Hematopoietic multipotent progenitor cell treated with erythropoietin and hydrocortisone succinate and interleukin-3 and kit ligand, for 4 days (in vitro differentiated cells): ENCODE results near the gene GSTM5.
"Not testable (repeated sequence)": the region's sequence is repeated elsewhere in the genome, so short reads cannot be mapped to it uniquely, and the experiment has no call there.

Source experiments
- DNase-seq: peaks from one replicate; pipeline ENCODE4 v3.0.0-alpha.2; 2015

The GSTM5 gene

DNA sequence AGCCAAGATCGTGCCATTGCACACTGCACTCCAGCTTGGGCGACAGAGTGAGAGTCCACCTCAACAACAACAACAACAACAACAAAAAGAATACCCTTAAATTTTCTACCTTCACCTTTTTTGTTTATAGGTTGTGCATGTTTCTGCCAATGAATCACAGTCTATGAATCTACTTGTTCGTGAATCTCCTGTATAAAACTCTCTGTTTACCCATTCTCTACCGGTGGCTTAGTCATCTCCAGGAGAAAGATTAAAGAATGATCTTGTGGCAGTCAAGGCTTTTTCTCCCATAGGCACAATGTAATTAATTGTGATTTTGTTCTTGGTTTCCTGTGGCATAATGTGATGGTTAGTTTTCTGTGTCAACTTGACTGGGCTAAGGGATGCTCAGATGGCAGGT, 14.2 kb upstream of the GSTM5 start:
- DNase-seq, result not testable (repeated sequence)

DNA sequence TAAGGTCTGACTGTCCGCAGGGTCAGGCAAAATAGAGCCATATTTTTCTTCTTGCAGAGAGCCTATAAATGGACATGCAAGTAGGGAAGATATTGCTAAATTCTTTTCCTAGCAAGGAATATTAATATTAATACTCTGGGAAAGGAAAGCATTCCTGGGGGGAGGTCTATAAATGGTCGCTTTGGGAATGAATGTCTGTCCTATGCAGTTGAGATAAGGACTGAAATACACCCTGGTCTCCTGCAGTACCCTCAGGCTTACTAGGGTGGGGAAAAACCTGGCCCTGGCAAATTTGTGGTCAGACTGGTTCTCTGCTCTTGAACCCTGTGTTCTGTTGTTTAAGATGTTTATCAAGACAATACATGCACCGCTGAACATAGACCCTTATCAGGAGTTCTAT, 9.1 kb upstream of the GSTM5 start:
- not testable (repeated sequence) for DNase-seq

DNA sequence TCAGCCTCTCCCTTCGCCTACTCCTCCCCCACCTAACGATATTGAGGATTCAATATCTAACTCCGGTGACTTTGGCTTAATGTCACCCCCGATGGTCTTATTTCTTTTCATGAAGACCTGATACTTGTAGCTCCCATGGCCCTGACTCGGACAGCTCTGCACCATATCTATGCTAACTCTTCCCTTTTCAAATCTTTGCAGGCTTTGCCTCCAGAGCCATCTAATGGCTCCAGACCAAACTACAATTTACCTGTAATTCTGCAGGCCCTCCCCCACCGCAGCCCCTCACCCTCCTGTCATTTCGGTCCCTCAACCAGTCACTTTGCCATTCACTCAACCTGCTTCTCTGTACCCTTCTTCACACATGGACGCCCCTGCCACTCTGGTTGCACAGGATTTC, 7.9 kb upstream of the GSTM5 start:
- no peak for DNase-seq

DNA sequence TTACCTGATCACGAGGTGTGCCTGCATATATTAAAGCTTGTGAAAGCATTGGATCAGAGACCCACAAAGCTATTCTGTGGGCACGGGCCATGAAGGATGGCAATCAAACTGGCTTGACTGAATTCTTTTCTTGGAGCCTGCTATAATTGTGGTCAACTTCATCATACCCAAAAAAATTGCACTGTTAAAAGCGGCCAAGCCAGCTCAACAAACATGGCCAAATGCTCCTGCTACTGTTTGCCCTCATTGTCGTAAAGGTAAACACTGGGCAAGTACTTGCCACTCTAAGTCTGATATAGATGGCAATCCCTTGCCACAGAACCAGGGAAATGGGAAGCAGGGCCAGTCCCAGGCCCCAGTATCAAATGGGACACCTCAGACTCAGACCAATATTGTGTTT, 6.6 kb upstream of the GSTM5 start:
- DNase-seq, result no peak

DNA sequence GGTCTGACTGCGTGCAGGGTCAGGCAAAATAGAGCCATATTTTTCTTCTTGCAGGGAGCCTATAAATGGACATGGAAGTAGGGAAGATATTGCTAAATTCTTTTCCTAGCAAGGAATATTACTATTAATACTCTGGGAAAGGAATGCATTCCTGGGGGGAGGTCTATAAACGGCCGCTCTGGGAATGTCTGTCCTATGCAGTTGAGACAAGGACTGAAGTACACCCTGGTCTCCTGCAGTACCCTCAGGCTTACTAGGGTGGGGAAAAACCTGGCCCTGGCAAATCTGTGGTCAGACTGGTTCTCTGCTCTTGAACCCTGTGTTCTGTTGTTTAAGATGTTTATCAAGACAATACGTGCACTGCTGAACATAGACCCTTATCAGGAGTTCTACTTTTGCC, 3.1 kb upstream of the GSTM5 start:
- not testable (repeated sequence) for DNase-seq

DNA sequence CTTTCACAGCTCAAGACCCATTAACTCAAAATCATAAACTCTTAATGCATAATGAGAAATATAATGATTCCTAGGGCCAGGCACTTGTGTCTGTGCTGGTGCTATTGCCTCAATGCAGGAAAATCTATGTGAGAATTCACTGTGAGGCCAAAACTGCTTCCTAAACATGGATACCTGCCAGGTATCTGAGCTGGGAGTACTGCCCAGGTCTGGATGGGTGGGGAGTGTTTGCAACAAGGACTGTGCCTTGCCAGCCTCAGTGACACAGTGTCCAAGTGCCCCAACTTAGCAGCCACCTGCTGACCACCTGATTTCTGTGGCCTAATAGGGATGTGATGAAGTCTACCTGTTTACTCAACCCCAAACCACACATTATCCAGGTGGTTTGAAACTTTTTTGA, 2.2 kb upstream of the GSTM5 start:
- DNase-seq, result not testable (repeated sequence)

DNA sequence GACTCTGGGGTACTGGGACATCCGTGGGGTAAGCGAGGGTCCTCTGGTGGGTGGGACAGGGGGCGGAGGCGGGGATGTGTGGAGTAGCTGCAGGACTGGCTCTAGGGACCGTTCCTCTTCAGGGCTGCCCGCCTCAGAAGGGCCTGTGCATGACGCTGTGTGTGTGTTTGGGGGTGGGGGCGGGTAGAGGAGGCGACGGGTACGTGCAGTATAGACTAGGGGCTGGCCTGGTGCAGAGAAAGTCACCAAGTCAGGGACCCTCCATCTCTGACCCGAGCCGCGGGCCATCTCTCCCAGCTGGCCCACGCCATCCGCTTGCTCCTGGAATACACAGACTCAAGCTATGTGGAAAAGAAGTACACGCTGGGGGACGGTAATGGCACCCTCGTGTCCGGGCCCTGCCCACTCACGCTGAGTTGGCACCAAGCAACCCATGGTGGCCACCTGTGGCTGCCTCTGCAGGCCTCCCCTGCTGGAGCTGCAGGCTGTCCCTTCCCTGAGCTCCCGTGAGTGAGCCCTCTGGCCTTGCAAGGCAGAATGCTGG, 342 bp downstream of the GSTM5 start:
- no peak for DNase-seq

DNA sequence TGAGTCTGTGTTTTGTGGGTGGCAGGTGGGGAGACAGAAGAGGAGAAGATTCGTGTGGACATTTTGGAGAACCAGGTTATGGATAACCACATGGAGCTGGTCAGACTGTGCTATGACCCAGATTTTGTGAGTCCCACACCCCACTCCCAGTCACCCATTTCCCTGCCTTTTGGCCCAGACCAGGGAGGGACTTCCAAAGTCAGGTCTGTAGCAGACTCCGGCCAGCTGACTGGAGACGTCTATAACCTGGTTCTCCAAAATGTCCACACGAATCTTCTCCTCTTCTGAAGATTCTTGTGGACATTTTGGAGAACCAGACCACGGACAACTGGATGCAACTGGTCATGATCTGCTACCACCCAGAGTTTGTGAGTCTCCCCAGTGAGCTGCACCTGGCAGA, 1.6 kb downstream of the GSTM5 start:
- no peak for DNase-seq

DNA sequence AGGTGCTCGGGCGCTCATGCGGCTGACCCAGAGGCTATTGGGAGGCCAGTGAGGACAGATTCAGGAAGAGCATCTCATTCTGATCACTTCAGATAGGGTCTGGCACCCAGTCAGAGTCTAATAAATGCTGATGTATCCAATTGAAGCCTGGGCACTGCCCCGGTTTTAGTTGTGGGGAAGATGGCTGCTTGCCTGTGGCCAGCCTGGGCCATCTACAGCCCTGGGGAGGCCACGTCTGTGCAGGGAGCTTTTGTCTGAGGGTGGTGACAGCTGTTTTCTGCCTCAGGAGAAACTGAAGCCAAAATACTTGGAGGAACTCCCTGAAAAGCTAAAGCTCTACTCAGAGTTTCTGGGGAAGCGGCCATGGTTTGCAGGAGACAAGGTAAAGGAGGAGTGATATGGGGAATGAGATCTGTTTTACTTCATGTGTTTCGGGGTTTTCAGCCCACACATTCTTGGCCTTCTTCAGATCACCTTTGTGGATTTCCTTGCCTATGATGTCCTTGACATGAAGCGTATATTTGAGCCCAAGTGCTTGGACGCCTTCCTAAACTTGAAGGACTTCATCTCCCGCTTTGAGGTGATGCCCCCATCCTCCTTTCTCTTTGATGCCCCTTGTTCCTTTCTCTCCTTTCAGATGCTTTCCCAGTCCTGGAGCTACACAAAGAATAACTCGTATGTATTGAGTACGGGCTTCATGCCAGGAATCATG, 2.8 kb downstream of the GSTM5 start:
- no peak for DNase-seq

DNA sequence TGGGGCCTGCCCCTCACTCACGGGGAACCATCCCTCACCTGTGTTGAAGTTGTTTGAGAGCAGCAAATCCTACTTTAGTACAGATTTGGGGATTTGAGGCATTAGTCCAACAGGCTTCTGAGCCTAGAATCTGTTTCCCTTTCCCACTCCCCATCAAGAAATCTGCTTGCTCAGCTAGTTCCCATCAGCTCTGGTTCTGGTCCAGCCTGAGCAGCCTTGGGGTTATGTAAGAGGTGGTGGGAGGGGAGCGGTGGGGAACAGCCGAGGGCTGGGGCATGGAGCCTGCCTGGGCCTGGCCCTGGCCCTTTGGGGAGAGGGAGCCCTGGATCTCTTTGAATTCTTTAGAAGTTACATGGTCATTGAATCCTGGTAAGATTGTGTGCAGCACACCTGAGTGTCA, 4.1 kb downstream of the GSTM5 start:
- no peak for DNase-seq

DNA sequence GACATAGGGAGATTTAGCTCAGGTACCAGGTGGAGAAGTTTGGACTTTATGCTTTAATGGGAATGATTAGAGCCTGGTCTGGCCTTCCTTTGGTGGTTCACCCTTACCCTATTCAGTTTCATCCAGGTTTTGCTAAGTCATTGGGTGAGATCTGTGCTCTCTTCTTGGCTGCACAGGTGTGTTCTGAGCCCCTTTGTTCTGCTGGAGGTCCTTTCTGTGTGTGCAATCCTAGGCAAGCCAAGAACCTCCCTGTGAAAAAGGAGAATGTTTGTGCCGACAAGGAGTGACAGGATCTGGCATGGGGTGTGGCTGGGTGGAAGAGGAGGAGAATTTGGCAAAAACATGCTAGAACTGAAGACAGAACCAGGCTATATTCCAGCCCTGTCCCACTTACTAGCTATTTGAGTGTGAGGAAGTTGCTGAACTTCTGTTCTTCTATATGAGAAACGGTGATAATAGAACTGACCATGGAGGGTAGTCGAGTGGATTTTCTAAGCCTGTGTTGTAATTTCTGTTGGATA, 4.6 kb downstream of the GSTM5 start:
- no peak for DNase-seq

DNA sequence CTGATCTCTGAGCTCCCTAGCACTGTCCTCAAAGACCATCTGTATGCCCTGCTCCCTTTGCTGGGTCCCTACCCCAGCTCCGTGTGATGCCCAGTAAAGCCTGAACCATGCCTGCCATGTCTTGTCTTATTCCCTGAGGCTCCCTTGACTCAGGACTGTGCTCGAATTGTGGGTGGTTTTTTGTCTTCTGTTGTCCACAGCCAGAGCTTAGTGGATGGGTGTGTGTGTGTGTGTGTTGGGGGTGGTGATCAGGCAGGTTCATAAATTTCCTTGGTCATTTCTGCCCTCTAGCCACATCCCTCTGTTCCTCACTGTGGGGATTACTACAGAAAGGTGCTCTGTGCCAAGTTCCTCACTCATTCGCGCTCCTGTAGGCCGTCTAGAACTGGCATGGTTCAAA, 5.7 kb downstream of the GSTM5 start:
- no peak for DNase-seq

DNA sequence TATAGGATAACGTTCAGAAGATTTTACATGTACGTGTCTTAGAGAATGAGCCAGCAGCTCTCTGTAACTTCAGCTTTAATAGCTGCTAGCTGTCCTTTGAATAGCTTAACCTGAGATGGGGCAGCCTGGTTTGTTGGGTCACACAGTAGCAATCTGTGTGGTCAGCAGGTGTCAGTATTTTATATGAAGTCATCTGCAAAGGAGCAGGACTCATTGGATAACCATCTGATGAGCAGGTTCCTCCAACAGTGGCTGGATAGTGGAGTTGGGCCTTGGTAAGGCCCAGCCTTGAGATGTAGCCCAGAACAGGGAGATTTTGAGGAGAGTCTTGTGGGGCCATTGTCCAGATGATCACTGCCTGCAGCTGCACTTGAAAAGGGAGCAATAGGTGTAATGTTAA, 6.4 kb downstream of the GSTM5 start:
- peak; percentile 37 for DNase-seq

DNA sequence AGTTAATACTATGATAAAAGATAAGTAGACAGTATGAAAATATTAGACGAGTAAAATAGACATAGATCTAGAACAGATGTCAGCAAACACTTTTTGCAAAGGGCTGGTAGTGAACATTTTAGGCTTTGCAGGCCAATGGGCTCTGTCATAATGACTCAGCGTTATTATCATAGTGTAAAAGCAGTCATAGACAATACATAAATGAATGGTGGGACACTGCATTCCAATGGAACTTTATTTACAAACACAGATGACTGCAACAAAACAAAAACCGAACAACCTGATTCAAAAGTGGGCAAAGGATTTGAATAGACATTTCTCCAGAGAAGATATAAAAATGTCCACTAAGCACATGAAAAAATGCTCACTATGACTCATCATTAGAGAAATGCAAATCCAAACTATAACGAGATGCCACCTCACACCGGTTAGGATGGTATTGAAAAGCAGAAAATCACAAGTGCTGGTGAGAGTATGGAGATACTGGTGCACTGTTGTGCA, 7.3 kb downstream of the GSTM5 start:
- DNase-seq, result peak; percentile 69

DNA sequence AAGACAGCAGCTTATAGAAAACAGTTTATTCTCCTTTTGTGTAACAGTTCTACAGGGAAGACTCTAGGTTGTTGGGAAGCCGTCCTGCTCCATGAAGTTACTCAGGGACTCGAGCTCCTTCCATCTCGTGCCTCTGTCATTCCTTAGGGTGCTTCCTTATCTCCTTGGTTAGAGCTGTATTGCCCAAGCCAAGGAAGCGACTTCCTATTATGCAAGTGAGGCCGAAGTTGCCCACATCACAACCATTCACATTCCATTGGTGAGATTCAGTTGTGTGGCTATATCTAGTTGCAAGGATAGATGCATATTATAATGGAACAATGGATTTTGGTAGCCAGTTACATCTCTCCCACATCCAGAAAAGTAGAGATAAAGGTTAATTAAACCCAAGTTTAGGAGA, 9.0 kb downstream of the GSTM5 start:
- no peak for DNase-seq

DNA sequence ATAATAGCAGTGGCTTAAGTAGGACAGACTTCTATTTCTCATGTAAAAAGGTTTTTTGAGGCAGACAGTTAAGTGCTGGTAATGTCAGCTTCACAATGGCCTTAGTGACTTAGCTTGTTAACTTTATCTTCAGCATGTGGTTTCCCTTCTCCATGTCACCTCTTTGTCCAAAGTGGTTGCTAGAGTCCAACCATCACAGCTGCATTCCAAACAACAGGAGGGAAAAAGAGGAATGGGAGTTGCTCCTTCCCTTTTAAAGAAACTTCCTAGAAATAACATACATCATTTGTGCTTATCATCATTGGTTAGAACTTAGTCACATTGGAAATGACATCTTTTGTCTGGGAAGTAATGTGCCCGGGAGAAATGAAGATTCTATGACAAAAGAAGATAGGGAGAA, 9.9 kb downstream of the GSTM5 start:
- DNase-seq, result no peak

DNA sequence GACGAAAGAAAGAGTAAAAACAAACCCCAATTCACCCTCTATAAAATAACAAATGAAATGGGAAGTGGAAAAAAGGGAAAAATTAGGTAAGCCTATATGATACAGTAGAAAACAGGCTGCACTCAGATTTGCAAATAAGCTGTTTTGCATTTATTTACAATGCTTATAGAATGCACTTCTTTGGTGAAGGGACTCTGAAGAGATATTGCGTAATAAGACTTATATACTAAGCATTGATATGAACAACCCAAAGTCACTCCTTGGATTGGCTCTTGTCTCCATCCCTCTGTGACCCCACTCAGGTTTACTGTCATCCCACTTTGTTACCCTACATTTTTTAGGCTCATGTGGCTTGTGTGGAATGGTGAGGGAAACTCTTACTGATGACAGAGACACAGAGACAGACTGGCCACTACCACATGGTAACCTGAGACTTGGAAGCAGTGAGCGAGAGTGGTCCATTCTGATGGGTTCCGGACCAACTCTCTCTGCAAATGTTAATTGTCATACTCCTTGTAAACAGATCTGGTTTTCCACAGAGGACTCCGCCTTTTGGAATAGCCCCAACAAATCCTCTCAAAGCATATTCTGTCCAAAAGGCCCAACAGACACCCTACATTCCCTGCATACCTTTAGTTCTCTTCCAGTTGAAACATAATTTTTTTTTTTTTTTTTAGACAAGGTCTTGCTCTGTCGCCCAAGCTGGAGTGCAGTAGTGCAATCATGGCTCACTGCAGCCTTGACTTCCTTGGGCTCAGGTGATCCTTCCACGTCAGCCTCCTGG, 11.0 kb downstream of the GSTM5 start:
- DNase-seq, result no peak

DNA sequence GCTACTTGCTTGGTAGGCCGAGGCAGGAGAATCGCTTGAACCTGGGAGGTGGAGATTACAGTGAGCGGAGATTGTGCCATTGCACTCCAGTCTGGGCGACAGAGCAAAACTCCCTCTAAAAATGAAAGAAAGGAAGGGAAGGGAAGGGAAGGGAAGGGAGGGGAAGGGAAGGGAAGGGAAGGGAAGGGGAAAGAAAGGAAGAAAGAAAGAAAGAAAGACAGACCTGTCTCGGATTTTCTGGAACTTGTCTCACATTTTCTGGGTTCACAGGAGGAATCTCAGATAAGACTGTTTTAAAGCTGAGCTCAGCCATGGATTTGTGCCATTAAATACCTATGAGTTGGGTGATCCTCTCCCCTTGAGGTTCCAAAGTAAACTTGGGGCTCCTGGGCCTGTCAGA, 12.9 kb downstream of the GSTM5 start:
- no peak for DNase-seq

DNA sequence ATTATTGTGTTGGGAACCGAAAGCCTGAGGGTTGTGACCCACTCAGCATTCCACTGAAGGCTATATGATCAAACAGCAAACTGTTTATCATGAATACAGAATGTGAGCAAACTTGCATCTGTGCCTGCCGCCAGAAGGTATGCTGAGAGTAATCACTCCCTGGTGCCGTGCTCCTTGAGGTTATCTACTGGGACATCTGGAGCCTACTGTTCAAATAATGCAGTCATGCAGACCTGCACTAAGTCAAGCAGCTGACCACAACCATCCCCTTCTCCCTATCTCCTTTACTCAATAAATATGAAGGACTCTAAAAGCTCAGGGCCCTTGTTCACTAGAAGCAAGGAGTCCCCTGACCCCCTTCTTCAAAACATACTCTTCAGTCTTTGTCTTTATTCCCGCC, 13.5 kb downstream of the GSTM5 start:
- peak; percentile 68 for DNase-seq

DNA sequence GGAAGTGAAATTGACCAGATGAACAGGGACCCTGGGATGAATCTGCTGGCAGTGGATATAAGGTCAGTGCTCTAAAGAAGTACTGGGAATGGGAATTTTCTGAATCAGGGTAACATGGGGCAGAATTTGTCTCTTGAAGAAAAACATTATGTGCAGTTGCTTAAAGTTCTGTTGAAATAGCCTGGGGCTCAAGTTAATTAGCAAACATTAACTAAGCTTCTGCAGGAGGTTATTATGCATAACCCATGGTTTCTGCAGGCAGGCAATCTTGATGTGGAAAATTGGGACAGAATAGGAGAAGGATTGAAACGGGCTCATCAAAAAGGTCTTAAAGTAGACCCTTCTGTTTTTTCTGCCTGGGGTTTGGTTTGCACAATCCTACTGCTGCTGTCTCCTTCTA, 14.0 kb downstream of the GSTM5 start:
- no peak for DNase-seq

DNA sequence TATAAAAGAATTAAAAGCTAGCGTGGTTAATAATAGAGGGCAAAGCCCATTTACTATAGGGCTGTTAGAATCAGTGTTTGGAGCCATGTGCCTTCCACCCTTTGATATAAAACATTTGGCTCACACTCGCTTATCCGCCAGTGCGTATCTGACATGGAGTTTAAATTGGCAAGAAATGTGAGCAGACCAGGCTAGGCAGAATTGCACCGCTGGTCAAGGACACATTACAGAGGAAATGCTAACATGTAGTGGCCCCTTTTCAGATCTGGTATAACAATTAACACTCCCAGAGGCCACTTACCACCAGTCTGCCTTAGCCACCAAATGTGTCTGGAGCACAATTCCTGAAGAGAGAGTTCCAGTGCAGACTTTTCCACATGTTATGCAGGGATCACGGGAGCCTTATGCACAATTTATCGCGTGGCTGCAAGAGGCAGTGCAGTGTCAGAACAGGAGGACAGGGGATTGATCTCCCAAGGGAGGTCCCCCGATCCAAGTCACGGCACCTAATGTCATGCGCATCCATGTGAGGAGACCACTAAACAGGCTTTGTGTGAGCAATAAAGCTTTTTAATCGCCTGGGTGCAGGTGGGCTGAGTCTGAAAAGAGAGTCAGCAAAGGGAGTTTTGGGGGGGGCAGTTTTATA, 14.8 kb downstream of the GSTM5 start:
- DNase-seq, result no peak

DNA sequence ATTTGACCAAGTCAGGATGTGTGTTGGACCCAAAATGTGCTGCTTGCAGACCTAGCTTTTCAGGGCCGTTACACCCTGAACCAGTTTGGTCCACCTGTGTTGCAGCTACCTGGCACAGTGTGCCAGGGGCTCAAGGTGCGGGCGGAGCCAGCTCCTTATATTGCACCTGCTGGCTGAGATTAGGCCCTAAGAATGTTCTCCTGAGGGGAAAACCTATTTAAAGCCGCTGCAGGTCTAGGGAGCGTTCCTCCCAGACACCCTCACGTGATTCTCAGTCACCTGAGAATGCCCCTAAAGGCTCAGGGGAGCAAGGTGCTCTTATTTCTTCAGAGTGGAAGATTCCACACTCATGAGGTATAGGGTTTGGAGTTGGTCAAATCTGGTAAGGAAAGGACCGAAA, 16.8 kb downstream of the GSTM5 start:
- no peak for DNase-seq

DNA sequence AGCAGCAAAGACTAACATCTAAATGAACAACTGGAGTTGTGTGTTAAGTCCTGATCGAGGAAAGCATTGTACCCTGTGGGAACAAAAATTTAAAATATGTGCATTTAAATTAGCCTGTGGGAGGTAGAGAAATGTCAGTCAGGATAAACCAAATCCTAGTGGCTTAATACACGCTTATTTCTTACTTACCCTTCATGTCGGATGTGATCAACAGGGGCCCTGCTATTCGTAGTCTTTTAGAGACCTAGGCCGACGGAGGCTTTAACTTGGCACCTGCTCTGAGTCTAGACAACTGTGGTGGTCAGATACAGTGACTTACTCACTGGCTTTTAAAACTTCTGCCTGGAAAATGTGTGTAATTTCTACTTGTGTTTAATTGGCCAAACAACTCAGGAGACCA, 18.6 kb downstream of the GSTM5 start:
- no peak for DNase-seq
